MM.1S (cell line): Measurements from ENCODE around the gene EFNA4.

Experiments used
- DNase-seq: peaks from one replicate; pipeline ENCODE4 v3.0.0-alpha.2; 2015
- H2AFZ ChIP-seq: fragments of 300-600 bp; sonication (generic); 2 replicates; pipeline ENCODE4 v1.6.0; 2016; ENCODE audit warnings: antibody characterized with exemption, low read length
- H3F3A ChIP-seq: fragments of 300-600 bp; sonication (generic); 2 replicates; pipeline ENCODE4 v1.6.1; 2016; ENCODE audit warnings: mild to moderate bottlenecking, antibody characterized with exemption, low read length, moderate library complexity, mixed read lengths; ENCODE audit not compliant: insufficient read depth
- H3K27ac ChIP-seq: fragments of 300-600 bp; sonication (generic); 2 replicates; pipeline ENCODE4 v1.5.1; 2016; ENCODE audit warnings: mild to moderate bottlenecking, low read length
- H3K27me3 ChIP-seq: fragments of 300-600 bp; sonication (generic); replicated peaks from 2 replicates; pipeline ENCODE4 v1.6.0; 2016; ENCODE audit warnings: low read length; ENCODE audit not compliant: insufficient read depth
- H3K36me3 ChIP-seq: fragments of 300-600 bp; sonication (generic); replicated peaks from 2 replicates; pipeline ENCODE4 v1.6.1; 2016; ENCODE audit warnings: mild to moderate bottlenecking, low read length, mixed read lengths; ENCODE audit not compliant: insufficient read depth
- H3K4me1 ChIP-seq: fragments of 300-600 bp; sonication (generic); 2 replicates; pipeline ENCODE4 v1.6.1; 2016; ENCODE audit warnings: low read length, mixed read lengths
- H3K4me2 ChIP-seq: fragments of 300-600 bp; sonication (generic); 2 replicates; pipeline ENCODE4 v1.6.0; 2016; ENCODE audit warnings: low read depth, low read length
- H3K4me3 ChIP-seq: fragments of 300-600 bp; sonication (generic); 2 replicates; pipeline ENCODE4 v1.5.1; 2016; ENCODE audit warnings: low read length, mixed read lengths
- H3K79me2 ChIP-seq: fragments of 300-600 bp; sonication (generic); 2 replicates; pipeline ENCODE4 v1.6.1; 2016; ENCODE audit warnings: mixed run types, low read length, mixed read lengths
- H3K9ac ChIP-seq: fragments of 300-600 bp; sonication (generic); 2 replicates; pipeline ENCODE4 v1.6.1; 2016; ENCODE audit warnings: low read length, mixed read lengths
- H3K9me2 ChIP-seq: fragments of 300-600 bp; sonication (generic); replicated peaks from 2 replicates; pipeline ENCODE4 v1.6.1; 2016; ENCODE audit warnings: mild to moderate bottlenecking, low read length, mixed read lengths; ENCODE audit not compliant: insufficient read depth
- H3K9me3 ChIP-seq: fragments of 300-600 bp; sonication (generic); replicated peaks from 2 replicates; pipeline ENCODE4 v1.6.1; 2016; ENCODE audit warnings: mild to moderate bottlenecking, low read length, mixed read lengths; ENCODE audit not compliant: insufficient read depth
- H4K20me1 ChIP-seq: fragments of 300-600 bp; sonication (generic); 2 replicates; pipeline ENCODE4 v1.6.1; 2016; ENCODE audit warnings: mild to moderate bottlenecking, low read length, moderate library complexity, mixed read lengths; ENCODE audit not compliant: insufficient read depth
- CTCF ChIP-seq: fragments of 300-600 bp; sonication (generic); IDR thresholded peaks from 2 replicates; pipeline ENCODE4 v1.5.1; 2016; ENCODE audit warnings: antibody characterized with exemption, low read length, mixed read lengths
- EZH2 ChIP-seq: fragments of 300-600 bp; sonication (generic); optimal IDR thresholded peaks from 2 replicates; pipeline ENCODE3; 2017; ENCODE audit warnings: low read depth, mild to moderate bottlenecking, antibody characterized with exemption, low read length, mixed read lengths
- EZH2phosphoT487 ChIP-seq: fragments of 300-600 bp; sonication (generic); IDR thresholded peaks from 2 replicates; pipeline ENCODE4 v1.6.1; 2018; ENCODE audit warnings: antibody characterized with exemption, low read length

The EFNA4 gene

DNA sequence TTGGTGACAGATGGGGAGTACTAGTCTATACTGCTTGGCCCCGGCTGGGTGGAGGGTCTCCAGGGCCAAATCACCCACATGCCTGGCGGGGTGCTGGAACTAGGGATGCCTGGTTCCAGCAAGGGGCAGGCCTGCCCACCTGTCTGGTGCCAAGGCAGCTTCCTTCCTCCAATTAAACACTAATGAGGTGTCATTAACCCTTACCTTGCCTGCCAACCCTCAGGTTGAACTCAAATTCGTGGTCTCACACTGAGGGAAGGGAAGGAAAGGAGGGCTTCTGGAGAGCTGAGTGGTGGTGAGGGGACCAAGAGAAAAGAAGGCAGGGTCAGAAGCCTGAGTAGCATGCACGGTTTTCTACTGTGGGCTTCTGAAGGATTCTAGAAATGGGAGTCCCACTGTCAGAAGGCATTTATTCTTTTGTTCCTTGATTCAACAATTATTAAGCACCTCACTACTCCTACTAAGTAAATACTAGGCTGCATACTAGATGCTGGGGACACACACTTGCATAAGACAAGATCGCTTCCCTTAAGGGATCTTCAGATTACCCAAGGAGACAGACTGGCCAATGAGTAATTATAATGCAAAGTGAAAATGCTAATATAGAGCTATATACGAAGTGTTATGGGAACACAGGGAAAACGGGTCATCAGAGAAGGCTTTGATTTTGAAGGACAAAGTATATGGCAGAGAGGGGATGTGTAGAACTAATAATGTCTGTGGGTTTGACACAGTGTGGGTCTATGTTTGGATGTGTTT lies 9.2 kb downstream of the EFNA4 start:
- Histone ChIP-seq H3K9me3 (no peaks in the 10 kb centered on the region), H3K27ac (no peak overlapping the region), H2AFZ (no peak overlapping the region), H3K4me2 (no peak overlapping the region), H3K9me2 (no peaks in the 10 kb centered on the region), H3K4me3 (no peak overlapping the region), H3K79me2 (no peaks in the 10 kb centered on the region), H3K27me3 (no peaks in the 10 kb centered on the region), H3K4me1 (peaks cover 33% of the 10 kb centered on the region), H4K20me1 (no peaks in the 10 kb centered on the region), H3F3A (peaks cover 13% of the 10 kb centered on the region), H3K36me3 (no peaks in the 10 kb centered on the region), H3K9ac (no peak overlapping the region)
- DNase-seq = no peak
- no peak for TF ChIP-seq EZH2phosphoT487
- no peak for TF ChIP-seq CTCF
- TF ChIP-seq EZH2 = no peak

- Histone ChIP-seq H3K9ac (no peak overlapping the region), H3K79me2 (no peaks in the 10 kb centered on the region), H3K9me2 (no peaks in the 10 kb centered on the region), H3K4me3 (no peak overlapping the region), H3K36me3 (no peaks in the 10 kb centered on the region), H3K27me3 (no peaks in the 10 kb centered on the region), H3K9me3 (no peaks in the 10 kb centered on the region), H3K4me2 (peak overlapping the region; percentile 17; the same call in 1 of the 2 replicates), H3K4me1 (peaks cover 41% of the 10 kb centered on the region), H3F3A (peaks cover 18% of the 10 kb centered on the region), H2AFZ (no peak overlapping the region), H4K20me1 (no peaks in the 10 kb centered on the region), H3K27ac (no peak overlapping the region)
- peak; percentile 31 for DNase-seq
- TF ChIP-seq EZH2phosphoT487 (no peak), EZH2 (no peak), CTCF (no peak)
These were observed 10.1 kb downstream of the EFNA4 start for GRCh38 chr1:155073377-155074242.

- Histone ChIP-seq H3K27ac (no peak overlapping the region), H3K4me2 (no peak overlapping the region), H3F3A (peaks cover 18% of the 10 kb centered on the region), H3K4me1 (peaks cover 53% of the 10 kb centered on the region), H2AFZ (no peak overlapping the region), H3K9ac (no peak overlapping the region), H3K4me3 (no peak overlapping the region), H3K27me3 (peaks cover 17% of the 10 kb centered on the region), H3K36me3 (no peaks in the 10 kb centered on the region), H3K9me3 (no peaks in the 10 kb centered on the region), H4K20me1 (no peaks in the 10 kb centered on the region), H3K79me2 (no peaks in the 10 kb centered on the region), H3K9me2 (no peaks in the 10 kb centered on the region)
- TF ChIP-seq EZH2 (no peak), EZH2phosphoT487 (no peak), CTCF (no peak)
- no peak for DNase-seq
These were observed 12.0 kb downstream of the EFNA4 start for GRCh38 chr1:155075535-155075934.
